Germinal center (tissue), 1 donor: Measurements from ENCODE around the gene EBNA1BP2.
"Not testable (repeated sequence)": the region's sequence is repeated elsewhere in the genome, so short reads cannot be mapped to it uniquely, and the experiment has no call there.

Experiments
- DNase-seq: peaks from one replicate; pipeline ENCODE4 v3.0.0; 2012; ENCODE audit warnings: mixed read lengths, low spot score

Gene EBNA1BP2, protein sequence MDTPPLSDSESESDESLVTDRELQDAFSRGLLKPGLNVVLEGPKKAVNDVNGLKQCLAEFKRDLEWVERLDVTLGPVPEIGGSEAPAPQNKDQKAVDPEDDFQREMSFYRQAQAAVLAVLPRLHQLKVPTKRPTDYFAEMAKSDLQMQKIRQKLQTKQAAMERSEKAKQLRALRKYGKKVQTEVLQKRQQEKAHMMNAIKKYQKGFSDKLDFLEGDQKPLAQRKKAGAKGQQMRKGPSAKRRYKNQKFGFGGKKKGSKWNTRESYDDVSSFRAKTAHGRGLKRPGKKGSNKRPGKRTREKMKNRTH

DNA sequence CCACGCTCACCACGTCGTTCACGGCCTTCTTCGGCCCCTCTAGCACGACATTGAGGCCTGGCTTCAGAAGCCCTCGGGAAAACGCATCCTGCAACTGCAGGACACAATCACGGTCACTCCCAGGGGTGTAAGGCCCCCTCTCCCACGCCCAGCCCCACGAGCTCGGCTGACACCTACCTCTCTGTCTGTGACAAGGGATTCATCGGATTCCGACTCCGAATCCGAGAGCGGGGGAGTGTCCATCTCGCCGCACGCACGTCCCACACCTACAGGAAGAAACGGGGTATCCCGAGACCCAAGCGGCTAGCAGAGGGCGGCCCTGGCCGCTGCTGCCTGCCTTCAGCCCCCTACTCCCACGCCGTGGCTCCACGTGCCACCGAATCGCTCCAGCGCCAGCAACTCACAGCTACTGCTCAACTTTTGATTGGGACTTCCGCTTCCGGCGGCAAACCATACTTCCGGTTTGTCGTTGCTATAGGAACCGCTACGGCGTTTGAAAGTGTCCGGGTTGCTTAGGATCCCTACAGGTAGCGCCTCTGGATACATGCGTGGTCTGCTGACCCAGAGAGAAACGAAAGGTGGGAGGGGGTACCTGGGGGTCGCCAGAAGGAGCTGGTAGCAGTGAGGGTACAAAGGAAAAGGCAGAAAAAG is at the start of gene EBNA1BP2, which contains the start of gene CFAP57:
Gene EBNA1BP2 (minus strand): TSS at position 415 of the 651 bp plus-strand sequence. CDS start 172 bp downstream, at position 243.
Gene CFAP57 (plus strand): TSS at position 455 of the 651 bp plus-strand sequence. CDS start 424 bp downstream, outside the sequence.
- DNase-seq, result peak; percentile 92

DNA sequence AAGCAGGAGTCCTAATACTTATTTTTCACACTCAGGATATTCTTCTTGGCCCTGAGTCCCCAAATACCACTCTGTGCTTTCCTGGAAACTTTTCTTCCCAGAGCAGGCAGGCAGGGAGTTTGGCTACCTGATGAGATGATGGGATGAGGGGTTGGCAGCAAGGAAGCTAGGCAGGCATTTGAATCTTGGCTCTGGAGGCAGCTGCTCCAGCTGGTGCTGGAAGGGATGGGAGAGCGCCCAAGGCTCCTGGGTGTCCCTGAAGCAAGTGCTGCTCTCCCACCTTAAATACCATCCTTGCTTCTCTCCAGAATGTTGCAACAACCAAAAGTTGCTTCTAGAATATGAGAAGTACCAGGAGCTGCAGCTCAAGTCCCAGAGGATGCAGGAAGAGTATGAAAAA is 49.7 kb upstream of the EBNA1BP2 start:
- DNase-seq, result no peak

DNA sequence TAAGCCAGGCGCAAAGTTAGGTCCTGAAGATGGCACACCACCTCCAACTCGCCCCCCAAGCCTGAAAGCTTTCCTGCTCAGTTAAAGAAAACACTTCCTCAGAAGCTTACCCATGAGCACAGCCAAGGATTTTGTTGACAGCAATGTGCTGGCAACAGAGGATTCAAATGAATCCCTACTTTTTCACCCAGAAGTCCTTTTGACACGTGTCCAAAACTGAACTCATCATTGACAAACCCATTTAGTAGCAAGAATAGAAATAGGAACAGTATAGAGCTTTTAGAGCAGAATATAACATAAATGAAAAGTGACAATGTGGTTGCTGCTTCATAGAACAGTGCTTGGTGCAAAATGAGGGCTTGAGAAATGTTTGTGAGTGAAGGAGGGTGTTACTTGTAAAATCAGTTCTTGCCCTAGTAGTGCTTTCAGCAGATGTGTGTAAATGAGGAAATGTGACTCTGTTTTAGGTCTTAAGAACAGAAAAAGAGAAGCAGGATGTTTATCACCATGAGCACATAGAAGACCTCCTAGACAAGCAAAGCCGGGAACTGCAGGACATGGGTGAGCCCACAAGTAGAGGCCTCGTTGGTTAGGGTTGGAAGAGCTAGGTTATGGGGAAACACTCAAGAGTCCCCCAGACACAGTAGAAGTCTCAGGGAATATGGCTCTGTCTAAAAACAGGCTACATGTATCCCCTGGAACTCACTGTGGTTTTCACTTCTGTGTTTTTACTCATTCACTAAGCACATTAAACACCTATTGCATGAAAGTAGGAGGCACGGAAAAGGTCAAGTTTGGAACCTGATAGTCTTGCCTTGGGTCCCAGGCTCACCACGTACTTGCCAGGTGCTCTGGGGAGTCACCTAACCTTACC is 49.1 kb upstream of the EBNA1BP2 start:
- DNase-seq, result peak; percentile 39

DNA sequence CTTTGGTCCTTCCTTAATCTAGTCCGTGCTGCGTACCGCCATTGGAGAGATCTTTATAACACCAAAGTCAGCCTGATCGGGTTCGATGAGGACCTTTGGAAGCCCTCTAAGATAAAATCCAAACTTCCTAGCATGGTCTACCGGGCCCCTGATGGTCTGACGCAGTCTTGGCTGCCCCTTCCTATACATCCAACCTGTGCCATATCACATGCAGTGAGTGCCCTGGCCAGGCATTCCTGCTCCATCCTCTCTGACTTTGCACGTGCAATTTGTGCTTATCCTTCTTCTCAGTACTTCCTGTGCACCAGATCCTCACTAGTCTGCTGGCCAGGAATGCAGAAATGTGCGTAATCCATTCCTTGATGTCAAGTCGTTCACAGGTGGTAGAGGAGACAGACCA is 45.7 kb upstream of the EBNA1BP2 start:
- DNase-seq, result no peak

GRCh38 chr1:43214501-43215444 is 42.7 kb upstream of the EBNA1BP2 start:
- DNase-seq, result no peak

GRCh38 chr1:43208277-43208676 is 36.2 kb upstream of the EBNA1BP2 start:
- DNase-seq, result not testable (repeated sequence)

- no peak for DNase-seq
Observed at GRCh38 chr1:43207229-43207853, 35.3 kb upstream of the EBNA1BP2 start.

GRCh38 chr1:43206600-43207228 is 34.6 kb upstream of the EBNA1BP2 start:
- DNase-seq, result no peak

DNA sequence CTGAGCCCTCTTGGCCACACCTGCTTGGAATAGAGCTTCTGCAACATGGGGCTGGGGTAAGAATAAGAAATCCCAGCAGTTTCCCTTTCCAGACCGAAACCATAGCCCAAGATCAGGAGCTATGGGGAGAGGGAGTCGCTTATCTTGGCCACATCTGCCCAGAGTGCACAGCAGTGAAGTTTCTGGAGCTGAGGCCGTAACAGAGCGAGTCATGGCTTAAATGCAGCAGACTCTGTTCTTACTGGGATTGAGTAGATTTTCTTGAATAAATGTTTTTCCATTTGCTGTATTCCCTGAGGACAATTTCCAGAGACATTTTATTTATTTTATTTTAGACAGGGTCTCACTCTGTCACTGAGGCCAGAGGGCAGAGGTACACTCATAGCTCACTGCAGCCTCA is 33.6 kb upstream of the EBNA1BP2 start:
- DNase-seq, result no peak

DNA sequence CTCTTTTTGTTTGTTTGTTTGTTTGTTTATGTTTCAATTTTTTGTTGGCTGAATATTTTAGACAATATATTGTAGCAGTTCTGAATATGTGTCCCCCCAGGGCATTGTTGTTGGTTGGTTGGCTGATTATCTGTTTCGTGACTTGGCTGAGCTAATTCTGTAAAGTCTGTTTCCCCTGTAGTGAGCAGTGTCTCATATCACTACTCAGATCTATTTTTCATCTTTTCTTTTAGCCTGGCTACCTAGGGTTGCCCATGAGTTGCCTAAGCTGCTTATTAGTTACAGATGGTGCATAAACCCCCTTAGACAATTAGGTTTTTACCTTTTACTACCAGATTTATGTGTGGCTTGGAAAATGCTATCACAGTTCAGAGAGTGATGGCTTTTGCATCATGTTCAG is 32.3 kb upstream of the EBNA1BP2 start:
- no peak for DNase-seq

GRCh38 chr1:43203859-43204258 is 31.8 kb upstream of the EBNA1BP2 start:
- DNase-seq, result no peak

DNA sequence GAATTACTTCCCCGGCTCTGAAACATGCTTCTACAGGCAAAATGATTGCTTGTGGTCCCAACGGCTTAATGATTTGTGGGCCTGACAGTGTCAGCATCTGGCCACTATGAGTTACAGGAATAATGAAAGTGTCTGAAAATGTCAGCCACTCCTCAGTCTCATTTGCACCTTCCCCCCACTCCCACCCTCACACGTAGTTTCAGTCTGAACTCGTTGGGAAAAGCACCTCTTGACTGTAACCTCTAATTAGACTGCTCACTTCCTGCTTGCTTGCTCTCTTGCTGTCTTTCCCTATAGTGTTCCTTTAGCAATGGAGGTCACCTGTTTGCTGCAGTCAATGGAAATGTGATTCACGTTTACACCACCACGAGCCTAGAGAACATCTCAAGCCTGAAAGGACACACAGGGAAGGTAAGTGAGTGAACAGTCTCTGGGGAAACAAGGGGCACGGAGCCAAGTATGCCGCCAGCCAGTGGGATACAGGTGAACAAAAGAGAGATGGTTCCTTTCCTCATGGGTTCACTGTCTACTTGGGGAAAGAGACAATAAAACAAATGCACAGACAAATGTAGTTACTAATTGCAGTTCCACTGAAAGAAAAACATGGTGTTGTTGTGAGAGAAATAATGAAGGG is 27.1 kb upstream of the EBNA1BP2 start:
- DNase-seq, result no peak

DNA sequence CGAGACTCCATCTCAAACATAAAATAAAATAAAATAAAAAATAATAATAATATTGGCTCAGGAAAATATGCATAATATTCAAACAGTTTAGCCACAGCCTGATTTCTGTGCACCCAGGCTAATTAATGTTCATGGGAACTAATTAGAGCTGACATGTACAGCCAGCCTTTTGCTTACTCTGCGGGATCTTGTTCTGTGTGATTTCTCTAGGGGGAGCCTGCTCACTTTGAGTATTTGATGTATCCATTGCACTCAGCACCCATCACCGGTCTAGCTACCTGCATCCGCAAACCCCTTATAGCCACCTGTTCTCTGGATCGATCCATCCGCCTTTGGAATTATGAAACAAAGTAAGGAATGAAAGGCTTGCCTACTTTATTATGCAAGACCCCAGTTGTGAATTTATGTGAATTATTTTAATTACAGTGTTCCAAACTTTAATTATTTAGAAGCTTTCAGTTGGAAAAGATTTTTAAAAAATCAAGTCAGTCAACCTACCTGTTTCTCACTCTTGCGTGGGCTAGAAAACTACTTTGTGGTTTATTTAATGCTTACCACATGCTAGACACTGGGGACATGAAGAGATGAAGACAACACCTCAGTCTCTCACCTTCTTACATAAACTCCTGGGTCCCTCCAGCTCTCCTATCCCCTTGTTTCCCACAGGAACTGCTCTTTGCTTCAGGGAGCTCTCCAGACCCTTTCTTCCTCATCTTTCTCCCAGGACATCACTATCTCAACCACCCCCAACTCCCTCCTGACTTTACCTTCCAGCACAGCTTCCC is 25.4 kb upstream of the EBNA1BP2 start:
- no peak for DNase-seq

DNA sequence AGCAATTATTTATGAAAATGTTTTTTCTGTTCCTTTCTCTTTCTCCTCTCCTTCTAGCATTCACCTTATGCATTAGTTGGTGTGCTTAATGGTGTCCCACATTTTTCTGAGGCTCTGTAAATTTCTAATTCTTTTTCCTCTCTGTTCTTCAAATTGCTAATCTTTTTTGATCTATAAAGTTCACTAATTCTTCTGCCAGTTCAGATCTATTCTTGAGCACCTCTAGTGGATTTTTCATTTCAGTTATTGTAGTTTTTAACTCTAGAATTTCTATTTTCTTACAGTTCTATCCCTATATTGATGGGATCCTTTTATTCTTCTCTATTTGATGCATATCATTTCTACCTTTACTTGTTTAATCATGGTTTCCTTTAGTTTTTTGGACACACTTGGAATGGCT is 22.4 kb upstream of the EBNA1BP2 start:
- DNase-seq, result no peak

DNA sequence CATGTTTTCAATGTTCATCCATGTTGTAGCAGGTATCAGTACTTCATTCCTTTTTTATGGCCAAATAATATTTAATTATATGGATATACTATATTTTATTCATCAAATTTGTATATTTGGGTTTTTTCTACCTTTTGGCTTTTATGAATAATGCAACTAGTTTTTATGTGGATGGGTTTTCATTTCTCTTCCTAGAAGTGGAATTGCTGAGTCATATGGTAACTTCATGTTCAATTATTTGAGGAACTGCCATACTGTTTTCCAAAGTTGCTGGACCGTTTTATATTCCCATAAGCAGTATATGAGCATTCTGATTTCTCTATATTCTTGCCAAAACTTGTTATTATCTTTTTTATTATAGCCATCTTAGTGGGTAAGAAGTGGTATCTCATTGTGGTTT is 16.0 kb upstream of the EBNA1BP2 start:
- DNase-seq, result no peak

DNA sequence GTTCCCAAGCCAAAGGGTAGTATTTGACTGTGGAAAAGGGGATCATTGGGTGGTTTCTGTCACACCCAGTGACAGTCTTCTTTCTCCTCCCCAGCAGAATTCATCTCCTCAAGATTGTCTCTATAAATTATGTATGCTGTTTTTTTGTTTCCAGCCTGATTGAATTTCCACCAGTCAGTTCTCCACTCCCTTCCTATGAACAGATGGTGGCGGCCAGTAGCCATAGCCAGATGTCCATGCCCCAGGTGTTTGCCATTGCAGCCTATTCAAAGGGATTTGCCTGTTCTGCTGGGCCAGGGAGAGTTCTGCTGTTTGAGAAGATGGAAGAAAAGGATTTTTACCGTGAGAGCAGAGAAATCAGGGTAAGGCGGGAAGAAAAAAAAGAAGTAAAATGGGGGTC is 12.9 kb upstream of the EBNA1BP2 start:
- DNase-seq, result no peak

GRCh38 chr1:43184388-43184787 is 12.3 kb upstream of the EBNA1BP2 start:
- no peak for DNase-seq

DNA sequence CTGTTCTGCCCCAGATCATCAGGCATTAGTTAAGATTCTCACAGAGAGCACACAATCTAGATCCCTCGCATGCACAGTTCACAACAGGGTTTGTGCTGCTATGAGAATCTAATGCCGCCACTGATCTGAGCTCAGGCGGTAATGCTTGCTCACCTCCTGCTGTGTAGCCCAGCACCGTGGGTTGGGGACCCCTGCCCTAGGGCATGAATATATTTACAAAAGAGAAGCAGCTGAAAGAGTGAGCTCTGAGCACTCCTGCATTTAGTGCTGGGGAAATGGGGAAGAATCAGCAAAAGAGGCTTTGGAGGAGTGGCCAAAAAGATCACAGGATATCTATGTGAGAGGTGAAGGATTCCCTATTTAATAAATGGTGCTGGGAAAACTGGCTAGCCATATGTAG is 5.6 kb upstream of the EBNA1BP2 start:
- no peak for DNase-seq

DNA sequence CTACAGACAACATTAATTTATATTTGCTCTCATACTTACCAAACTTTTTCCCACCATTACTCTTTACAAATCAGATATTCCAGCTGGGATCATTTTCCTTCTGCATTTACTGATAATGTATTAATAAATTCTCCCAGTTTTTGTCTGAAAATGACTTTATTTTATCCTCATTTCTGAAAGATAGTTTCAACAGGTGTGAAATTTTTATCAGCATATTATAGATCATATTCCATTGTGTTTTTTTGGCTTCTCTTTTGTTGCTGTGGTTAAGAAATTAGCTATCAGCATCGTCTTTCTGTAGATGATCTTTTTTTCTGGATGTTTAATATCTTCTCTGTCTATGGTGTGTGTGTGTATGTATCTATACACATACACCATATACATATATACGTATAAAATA is 2.8 kb upstream of the EBNA1BP2 start:
- no peak for DNase-seq
